Calu3 (cell line): ENCODE results near the gene HECW1. TPM values are rescaled to one million over a fixed set of nuclear protein-coding genes. Genes with fewer than 3 reads are reported as not detected.

ENCODE experiments used
- BruUV-seq: library from RNA; stranded (reverse); fragments of 400-500 nt; replicated peaks from 2 replicates; lab custom pipeline; 2021; lab: Mats Ljungman, UMichigan
- CTCF ChIA-PET: fragments of 300-600 bp; sonication (Branson Sonifier 250); formaldehyde crosslinking; loops from one replicate; lab custom pipeline; 2022; ENCODE audit warnings: antibody characterized with exemption; lab: Charles Lee
- DNase-seq: peaks from one replicate; pipeline ENCODE4 v3.0.0; 2022
- H3K27ac Mint-ChIP-seq: one replicate; pipeline ENCODE4 v1.8.0; 2022; ENCODE audit warnings: mixed read lengths; ENCODE audit not compliant: unreplicated experiment
- H3K27me3 Mint-ChIP-seq: one replicate; pipeline ENCODE4 v1.8.0; 2022; ENCODE audit warnings: mixed read lengths; ENCODE audit not compliant: unreplicated experiment
- H3K36me3 Mint-ChIP-seq: one replicate; pipeline ENCODE4 v1.8.0; 2022; ENCODE audit warnings: mild to moderate bottlenecking, moderate library complexity, mixed read lengths; ENCODE audit not compliant: insufficient read depth, unreplicated experiment
- H3K4me1 Mint-ChIP-seq: one replicate; pipeline ENCODE4 v1.8.0; 2022; ENCODE audit warnings: mild to moderate bottlenecking, low read depth, mixed read lengths; ENCODE audit not compliant: unreplicated experiment
- H3K4me3 Mint-ChIP-seq: one replicate; pipeline ENCODE4 v1.8.0; 2022; ENCODE audit warnings: mild to moderate bottlenecking, low read depth, moderate library complexity, mixed read lengths; ENCODE audit not compliant: unreplicated experiment
- H3K9me3 Mint-ChIP-seq: one replicate; pipeline ENCODE4 v1.8.0; 2022; ENCODE audit warnings: low read depth, mixed read lengths; ENCODE audit not compliant: unreplicated experiment
- intact Hi-C: fragments of 100-400 bp; cut with micrococcal nuclease; formaldehyde crosslinking; loops from one replicate; pipeline ENCODE4 v1.10.0; 2022; ENCODE audit not compliant: unreplicated experiment
- total RNA-seq: library from RNA; stranded (reverse); gene quantifications from 2 replicates; pipeline ENCODE4 v1.2.3, GENCODE V29; 2022
- TF ChIP-seq, protein P1 (sequence below): fragments of 200-600 bp; IDR thresholded peaks from one replicate; pipeline ENCODE4 v1.8.0; 2022; ENCODE audit warnings: antibody characterized with exemption; ENCODE audit not compliant: unreplicated experiment

The HECW1 gene
- total RNA-seq, 1 experiment from 2014 or later: 0.33 TPM

DNA sequence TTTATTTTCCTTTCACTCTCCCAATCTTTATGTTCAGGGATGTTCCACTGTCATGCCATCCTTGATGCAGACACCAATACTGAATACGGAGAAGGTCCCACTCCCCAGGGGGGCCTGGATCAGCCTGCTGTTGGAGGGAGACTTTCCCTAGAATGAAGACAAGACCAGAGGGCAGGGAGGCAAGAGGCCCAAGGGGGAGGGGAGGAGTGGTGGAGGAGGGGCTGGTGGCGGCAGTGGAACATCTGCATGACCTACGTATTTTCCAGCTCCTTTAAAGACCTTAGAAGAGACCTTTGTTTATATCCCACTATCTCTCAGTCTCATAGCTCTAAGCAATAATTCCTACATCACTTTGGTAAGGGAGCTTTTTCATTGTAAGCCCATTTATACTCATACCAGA is 183.0 kb downstream of the HECW1 start:
- Mint-ChIP-seq H3K27me3 (peaks cover 51% of the 10 kb centered on the region), H3K9me3 (no peaks in the 10 kb centered on the region), H3K36me3 (no peaks in the 10 kb centered on the region), H3K4me1 (peaks cover 9% of the 10 kb centered on the region), H3K27ac (no peak overlapping the region), H3K4me3 (no peak overlapping the region)
- no TSS peak for BruUV-seq
- CTCF ChIA-PET: interaction anchor here (1.2 to 2.1 kb wide), 3 partner anchors 8 to 46 kb away, joined by 4 read pairs; no protein-coding TSS in a partner anchor
- intact Hi-C loops: no loop called here
- no peak for DNase-seq
- TF ChIP-seq, protein P1, sequence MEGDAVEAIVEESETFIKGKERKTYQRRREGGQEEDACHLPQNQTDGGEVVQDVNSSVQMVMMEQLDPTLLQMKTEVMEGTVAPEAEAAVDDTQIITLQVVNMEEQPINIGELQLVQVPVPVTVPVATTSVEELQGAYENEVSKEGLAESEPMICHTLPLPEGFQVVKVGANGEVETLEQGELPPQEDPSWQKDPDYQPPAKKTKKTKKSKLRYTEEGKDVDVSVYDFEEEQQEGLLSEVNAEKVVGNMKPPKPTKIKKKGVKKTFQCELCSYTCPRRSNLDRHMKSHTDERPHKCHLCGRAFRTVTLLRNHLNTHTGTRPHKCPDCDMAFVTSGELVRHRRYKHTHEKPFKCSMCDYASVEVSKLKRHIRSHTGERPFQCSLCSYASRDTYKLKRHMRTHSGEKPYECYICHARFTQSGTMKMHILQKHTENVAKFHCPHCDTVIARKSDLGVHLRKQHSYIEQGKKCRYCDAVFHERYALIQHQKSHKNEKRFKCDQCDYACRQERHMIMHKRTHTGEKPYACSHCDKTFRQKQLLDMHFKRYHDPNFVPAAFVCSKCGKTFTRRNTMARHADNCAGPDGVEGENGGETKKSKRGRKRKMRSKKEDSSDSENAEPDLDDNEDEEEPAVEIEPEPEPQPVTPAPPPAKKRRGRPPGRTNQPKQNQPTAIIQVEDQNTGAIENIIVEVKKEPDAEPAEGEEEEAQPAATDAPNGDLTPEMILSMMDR: no peak

DNA sequence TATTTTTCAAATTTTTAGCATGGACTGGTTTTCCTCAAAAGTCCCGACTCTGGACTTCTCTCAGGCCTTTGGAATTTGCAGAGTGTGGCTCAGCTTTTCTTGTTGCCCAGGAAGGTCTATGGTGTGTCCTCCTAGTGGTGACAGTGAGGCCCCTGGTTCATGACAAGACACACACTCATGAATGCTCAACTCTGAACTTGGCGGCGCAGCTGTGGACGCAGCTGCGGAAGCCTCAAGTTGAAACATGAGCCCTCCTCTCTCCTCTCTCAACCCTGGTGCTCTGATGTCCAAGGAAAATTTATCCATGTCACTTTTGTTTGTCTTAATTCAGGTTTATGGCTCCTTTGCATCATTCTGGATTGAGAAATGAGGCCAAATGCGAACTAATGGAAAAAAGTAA is 183.9 kb downstream of the HECW1 start:
- TF ChIP-seq, protein P1: no peak
- Mint-ChIP-seq H3K4me1 (peaks cover 9% of the 10 kb centered on the region), H3K27ac (no peak overlapping the region), H3K9me3 (no peaks in the 10 kb centered on the region), H3K27me3 (peaks cover 56% of the 10 kb centered on the region), H3K4me3 (no peak overlapping the region), H3K36me3 (no peaks in the 10 kb centered on the region)
- CTCF ChIA-PET: interaction anchor here (0.6 to 2.1 kb wide), 2 partner anchors 19 to 264 kb away, joined by 4 to 5 read pairs; no protein-coding TSS in a partner anchor
- no peak for DNase-seq
- intact Hi-C loops: no loop called here
- BruUV-seq: no TSS peak

DNA sequence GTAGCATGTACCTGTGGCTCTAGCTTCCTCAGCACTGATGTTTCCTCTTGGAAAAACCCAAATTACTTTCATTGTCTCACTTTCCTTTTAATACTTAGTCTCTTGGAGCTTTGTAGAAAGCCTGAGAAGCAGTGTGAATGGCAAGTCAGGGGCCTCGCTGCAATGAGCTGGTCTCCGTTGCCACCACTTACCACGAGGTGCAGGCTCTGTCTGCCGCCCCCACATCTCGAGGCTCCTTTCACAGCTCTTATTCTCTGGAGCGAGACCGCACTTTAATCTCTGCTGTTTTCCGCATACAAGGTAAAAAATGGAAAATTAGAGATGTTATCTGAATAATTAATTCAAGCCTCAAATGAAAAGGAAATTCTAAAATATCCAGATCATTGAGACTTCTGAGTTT is 186.2 kb downstream of the HECW1 start:
- Mint-ChIP-seq H3K27me3 (peaks cover 56% of the 10 kb centered on the region), H3K9me3 (no peaks in the 10 kb centered on the region), H3K27ac (no peak overlapping the region), H3K36me3 (no peaks in the 10 kb centered on the region), H3K4me3 (no peak overlapping the region), H3K4me1 (peaks cover 19% of the 10 kb centered on the region)
- intact Hi-C loops: no loop called here
- CTCF ChIA-PET: interaction anchor here (0.5 kb wide), 1 partner anchor 232 kb away, joined by 3 read pairs; no protein-coding TSS in a partner anchor
- no TSS peak for BruUV-seq
- TF ChIP-seq, protein P1: no peak
- DNase-seq: no peak

DNA sequence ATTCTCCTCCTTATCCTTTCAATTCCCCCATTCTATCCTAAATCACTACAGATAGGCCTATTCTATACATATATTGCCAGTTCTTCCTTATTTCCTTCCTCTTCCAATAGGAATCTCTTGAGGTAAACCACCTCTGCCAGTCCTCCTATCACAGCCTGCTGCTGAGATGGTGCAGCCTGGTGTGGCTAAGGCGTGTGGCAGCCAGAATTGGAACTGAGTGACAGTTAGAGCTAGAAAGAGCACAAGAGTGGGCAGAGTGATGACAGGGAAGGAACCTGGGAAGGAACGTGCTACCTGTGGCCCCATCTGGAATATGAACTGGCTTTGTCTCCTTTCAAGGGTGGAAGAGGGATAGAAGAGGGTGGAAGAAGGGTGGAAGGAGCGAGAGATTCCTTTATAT is 187.7 kb downstream of the HECW1 start:
- TF ChIP-seq, protein P1: no peak
- no peak for DNase-seq
- CTCF ChIA-PET: no interaction called here
- H3K27me3 Mint-ChIP-seq: peaks cover 43% of the 10 kb centered on the region
- peaks cover 9% of the 10 kb centered on the region for H3K4me1 Mint-ChIP-seq
- intact Hi-C loops: no loop called here
- no peaks in the 10 kb centered on the region for H3K36me3 Mint-ChIP-seq
- H3K9me3 Mint-ChIP-seq: no peaks in the 10 kb centered on the region
- no peak overlapping the region for H3K4me3 Mint-ChIP-seq
- no TSS peak for BruUV-seq
- no peak overlapping the region for H3K27ac Mint-ChIP-seq
